K562 (cell line): Measurements from ENCODE around the gene TRIM65.

Experiments
- MYC ChIP-seq, 2 experiments: fragments of 250-450 bp in 1 of 2; sonication (Bioruptor Pico) in 1 of 2; IDR thresholded peaks; 2 replicates each; pipeline versions ENCODE4 v1.5.1 to v1.6.1; 2012 to 2021; ENCODE audit warnings: low read depth in 2 of 2, borderline replicate concordance in 1 of 2, improper control_type of control experiment in 1 of 2, low read length in 1 of 2, mild to moderate bottlenecking in 1 of 2, moderate library complexity in 1 of 2
- TAF1 ChIP-seq: IDR thresholded peaks from 2 replicates; pipeline ENCODE4 v1.6.1; 2011; ENCODE audit warnings: mild to moderate bottlenecking, low read length, moderate library complexity; ENCODE audit not compliant: insufficient read depth, control insufficient read depth, severe bottlenecking; ENCODE audit errors: extremely low read depth
- ZNF668 ChIP-seq: fragments of 250-450 bp; sonication (Bioruptor Pico); IDR thresholded peaks from 2 replicates; pipeline ENCODE4 v1.8.0; 2022; ENCODE audit warnings: mild to moderate bottlenecking, inconsistent platforms

DNA sequence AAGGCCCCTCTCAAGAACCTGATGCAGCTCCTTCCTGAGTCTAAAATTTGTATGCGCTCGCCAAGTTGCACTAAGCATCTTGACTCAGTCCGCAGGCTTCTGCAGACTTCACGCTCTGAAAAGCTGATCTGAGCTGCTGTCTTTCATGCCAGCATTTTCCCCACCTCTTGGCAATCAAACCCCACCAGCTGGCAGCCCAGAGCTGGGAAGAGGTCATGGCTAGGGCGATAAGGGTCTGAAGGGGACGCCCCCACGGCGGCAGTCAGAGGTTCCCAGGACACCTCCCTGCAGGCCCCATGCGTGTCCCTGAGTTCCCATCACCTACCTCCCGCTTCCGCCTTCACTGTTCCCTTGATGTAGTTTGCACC lies 47.5 kb downstream of the TRIM65 start:
- no peak for TF ChIP-seq TAF1
- no peak for TF ChIP-seq MYC (IDR thresholded peaks at IDR 0.05; ENCODE audit: low read depth, low read length)
- TF ChIP-seq MYC (CRISPR knock-in tag; IDR thresholded peaks at IDR 0.05; ENCODE audit: borderline replicate concordance, low read depth), result no peak
- no peak for TF ChIP-seq ZNF668 (CRISPR knock-in tag)
